Activated CD8-positive, alpha-beta memory T cell treated with anti-CD3 and anti-CD28 coated beads for 1 hour (primary cell): ENCODE measurements around the gene ZCCHC7.
"Not testable (repeated sequence)": the region's sequence is repeated elsewhere in the genome, so short reads cannot be mapped to it uniquely, and the experiment has no call there.

Source experiments
- DNase-seq, 2 donors: peaks; one replicate each; pipeline ENCODE4 v3.0.0-alpha.2; 2020; ENCODE audit warnings: low read depth in 1 of 2; ENCODE audit errors: extremely low read depth in 1 of 2

The ZCCHC7 gene

DNA sequence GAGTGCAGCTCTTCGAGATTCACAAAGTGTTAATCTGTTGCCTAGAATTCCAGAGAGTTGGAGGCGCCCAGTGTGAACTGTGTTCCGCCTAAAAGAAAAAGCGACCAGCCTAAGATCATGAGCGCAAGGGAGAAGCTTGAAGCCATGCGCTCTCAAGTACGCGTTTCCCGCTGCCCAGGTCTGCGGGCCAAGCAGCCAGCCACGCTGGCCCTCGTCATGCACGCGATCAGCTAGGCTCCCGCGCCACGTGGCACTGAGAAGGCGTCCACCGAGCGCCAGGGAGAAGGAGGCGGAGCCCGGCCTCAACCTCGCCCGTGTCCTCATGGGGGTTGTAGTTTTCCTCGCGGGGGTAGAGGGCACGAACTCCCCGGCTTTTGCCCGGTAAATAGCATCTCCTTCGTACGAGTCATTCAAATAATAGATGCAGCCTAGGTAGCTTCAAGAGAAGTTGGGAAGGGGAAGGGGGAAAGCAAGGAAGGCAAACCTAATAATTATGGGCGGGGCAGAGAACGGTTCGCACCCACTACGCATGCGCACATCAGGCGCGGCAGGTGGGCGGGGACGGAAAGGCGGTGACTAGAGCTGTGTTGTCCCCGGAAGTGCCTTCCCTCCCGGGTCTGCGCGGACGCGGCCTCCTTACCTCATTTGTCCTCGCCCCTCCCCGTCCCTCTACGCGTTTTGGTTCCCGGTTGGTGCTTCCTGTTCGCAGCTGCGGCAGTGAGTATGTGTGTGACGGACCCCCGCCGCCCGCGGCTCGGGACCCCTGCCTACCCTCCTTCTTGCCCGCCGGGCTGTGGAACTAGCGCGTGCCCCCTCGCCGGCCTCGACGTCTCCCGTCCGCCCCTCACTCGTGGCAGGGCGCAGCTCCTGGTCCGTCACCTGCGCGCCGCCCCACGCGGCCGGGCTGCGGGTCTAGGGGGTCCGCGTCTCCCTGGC, at the start of gene ZCCHC7:
ZCCHC7 (plus strand) TSS at position 668 of the 936 bp plus-strand sequence.
- peak; percentile 93 to 94 for DNase-seq

- not testable (repeated sequence) for DNase-seq
Measured at GRCh38 chr9:37074790-37075189, 45.6 kb upstream of the ZCCHC7 start.

DNA sequence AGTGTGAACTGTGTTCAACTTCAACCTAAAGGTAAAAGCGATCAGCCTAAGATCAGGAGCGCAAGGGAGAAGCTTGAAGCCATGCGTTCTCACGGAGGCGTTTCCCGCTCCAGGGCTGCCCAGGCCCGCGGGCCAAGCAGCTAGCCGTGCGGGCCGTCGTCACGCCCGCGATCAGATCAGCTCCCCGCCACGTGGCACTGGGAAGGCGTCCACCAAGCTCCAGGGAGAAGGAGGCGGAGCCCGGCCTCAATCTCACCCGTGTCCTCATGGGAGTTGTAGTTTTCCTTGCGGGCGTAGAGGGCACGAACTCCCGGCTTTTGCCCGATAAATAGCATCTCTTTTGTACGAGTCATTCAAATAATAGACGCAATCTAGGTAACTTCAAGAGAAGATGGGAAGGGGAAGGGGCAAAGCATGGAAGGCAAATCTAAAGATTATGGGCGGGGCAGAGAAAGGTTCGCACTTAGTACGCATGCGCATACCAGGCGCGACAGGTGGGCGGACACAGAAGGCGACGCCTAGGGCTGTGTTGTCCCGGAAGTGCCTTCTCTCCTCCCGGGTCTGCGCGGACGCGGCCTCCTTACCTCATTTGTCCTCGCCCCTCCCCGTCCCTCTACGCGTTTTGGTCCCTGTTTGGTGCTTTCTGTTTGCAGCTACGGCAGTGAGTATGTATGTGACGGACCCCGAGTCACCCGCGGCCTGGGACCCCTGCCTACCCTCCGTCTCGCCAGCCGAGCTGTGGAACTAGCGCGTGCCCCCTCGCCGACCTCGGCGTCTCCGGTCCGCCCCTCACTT, 40.8 kb upstream of the ZCCHC7 start:
- DNase-seq = peak; percentile 84

DNA sequence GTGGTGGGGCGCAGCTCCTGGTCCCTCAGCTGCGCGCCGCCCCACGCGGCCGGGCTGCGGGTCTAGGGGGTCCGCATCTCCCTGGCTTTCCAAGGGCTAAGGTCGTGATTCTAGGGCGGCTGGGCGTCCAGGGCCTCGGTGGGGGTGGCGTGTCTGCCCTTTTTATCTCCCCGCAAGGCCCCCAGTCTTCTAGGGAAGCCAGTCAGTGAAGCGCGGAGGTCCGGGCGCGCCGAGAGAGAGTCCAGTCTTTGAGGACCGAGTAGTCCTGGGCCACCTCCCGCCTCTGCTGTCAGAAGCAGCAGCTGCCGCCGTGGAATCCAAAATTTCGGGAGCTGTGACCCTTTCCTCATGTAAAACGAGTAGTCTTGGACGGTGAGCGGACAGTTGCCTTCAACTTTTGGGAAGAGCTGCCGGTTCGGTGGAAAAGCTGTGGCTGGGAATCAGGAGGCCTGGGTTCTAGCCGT, 40.2 kb upstream of the ZCCHC7 start:
- not testable (repeated sequence) for DNase-seq

DNA sequence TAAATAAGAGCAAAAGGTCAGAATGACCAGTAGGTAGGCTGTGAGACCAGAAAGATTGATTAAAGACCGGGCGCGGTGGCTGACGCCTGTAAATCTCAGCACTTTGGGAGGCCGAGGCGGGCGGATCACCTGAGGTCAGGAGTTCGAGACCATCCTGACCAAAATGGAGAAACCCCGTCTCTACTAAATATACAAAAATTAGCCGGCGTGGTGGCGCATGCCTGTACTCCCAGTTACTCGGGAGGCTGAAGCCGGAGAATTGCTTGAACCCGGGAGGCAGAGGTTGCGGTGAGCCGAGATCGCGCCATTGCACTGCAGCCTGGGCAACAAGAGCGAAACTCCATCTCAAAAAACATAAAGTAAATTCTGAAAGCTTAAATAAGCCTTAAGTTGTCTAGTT, 38.9 kb upstream of the ZCCHC7 start:
- DNase-seq = not testable (repeated sequence)

DNA sequence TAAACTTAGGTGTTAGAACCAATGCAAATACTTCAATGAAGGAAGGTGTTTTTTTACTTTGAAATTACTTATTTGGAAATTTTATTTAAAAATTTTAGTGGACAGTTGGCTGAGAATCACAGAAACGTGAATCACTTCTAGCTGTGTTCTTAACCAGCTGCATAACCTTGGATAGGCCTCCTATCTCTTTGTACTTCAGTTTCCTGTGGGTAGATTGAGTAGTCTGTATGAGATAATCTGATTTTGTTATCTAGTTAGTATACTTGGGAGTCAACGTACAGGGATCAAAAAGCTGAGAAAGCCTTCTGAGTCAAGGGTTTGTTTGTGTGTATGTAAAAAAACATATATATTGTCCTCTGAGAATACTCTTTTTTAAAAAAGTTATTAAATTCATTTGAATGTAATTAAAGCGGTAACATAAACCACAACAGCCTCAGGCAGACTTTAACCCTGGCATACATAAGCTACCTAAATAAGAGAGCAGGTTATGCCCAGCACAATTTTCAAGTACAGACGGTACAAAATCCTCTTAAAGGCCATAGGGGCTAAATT, 38.1 kb upstream of the ZCCHC7 start:
- no peak for DNase-seq

GRCh38 chr9:37083654-37084053, 36.7 kb upstream of the ZCCHC7 start:
- no peak for DNase-seq

GRCh38 chr9:37085233-37085632, 35.1 kb upstream of the ZCCHC7 start:
- no peak for DNase-seq

DNA sequence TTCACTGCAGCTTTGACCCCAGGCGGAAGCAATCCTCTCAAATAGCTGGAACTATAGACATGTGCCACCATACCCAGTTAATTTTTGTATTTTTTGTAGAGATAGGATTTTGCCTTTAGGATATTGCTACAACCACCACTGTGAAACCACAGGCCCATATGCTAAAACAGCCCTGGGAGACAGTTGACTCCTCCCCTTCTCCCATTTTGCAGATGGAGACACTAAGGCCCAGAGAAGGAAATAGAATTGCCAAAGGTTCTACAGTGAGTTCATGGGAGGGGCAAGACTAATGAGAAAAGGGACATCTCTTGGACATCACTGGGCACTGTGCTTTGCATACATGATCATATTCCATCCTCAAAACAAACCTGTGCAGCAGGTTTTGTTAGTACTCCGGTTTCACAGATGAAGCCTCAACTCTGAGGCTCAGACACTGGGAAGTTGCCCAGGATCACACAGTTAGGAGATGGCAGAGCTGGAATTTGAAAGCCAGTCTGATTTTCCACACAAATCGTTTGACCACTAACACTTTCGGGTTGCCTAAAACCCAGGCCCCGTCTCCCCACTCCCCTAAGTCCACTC, 27.6 kb upstream of the ZCCHC7 start:
- not testable (repeated sequence) for DNase-seq

- no peak for DNase-seq
Measured at GRCh38 chr9:37094751-37095150, 25.6 kb upstream of the ZCCHC7 start.

GRCh38 chr9:37096628-37097027, 23.7 kb upstream of the ZCCHC7 start:
- DNase-seq = no peak

DNA sequence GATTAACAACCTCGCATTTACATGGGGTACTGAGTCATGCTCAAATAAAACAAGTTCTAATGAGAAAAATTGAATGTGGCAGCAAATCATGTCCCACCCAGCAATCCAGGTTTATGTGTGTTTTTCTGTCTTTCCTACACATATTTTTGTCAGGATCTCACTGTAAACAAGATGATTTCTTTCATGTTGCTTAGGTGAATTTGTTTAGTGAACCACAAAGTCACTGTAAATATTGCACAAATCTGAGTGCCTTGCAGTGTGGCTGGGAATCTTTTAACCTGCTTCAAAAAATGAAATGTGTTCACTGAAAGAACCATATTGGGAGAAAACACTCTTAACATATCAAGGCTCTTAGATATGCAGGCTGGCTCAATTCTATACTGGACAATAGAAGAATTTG, 23.1 kb upstream of the ZCCHC7 start:
- no peak for DNase-seq

GRCh38 chr9:37100327-37100726, 20.0 kb upstream of the ZCCHC7 start:
- DNase-seq = no peak

DNA sequence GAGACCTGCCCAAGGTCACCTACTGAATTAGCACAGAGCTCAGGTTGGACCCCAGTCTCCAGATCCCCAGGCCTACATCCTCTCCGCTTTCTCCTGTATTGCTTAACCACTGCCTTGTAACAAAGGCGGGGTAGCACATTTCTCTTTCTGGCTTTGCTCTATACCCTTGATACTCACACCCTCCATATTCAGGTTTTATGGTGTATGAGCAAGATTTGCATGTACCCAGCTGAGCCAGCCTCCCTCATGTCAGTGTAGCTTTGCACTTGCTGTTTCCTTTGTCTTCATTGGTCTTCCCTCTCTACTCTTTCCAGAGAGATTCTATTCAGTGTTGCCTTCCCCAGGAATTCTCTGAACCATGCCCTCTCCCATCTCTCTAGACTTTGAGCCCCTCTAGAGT, 19.6 kb upstream of the ZCCHC7 start:
- no peak for DNase-seq

DNA sequence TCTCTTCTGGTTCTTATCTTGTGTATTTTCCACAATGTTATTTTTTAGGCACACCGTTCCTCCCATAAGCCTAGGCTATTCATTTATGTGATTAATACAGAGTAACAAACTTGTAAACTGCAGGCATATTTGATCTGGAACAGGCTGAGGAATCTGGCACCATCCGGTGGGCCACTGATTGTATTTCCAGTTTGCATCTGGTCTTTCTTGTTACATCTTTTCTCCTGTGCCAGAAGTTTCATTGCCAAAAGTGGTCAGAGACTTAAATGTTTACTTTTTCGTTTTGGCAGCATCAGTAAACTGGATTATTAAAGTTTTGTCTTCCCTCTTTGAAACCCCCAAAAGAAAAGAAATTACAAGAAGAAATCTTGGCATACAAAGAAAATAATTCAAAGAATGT, 17.9 kb upstream of the ZCCHC7 start:
- DNase-seq = no peak

DNA sequence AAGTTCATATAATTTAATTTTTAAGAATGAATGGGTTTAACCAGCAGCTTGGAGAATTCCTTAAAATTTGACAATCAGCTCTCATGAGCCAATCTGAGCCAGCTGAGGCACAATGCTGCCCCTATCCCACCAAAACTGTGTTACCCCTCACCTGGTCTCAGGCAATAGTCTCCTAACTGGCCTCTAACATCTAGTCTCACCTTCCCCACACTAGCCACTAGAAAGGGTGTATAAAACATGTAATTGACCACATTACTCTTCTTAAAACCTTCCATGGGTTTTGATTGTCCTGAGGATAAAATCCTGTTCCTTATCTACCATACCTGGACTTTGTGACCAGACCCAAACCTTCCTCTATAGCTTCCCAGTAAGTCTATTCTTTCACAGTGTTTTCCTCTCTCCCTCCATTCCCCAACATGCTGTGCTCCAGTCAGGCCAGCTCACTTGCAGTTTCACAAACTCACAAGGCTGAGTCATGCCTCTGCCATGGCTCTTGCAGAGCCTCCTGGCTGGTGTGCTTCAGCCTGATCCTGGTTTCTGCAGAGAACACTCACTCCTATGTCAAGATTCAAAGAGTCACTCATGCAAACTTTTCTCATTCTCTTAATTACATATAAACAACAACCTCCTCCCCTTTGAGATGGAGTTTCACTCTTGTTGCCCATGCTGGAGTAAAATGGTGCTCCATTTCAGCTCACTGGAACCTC, 16.0 kb upstream of the ZCCHC7 start:
- DNase-seq = no peak

DNA sequence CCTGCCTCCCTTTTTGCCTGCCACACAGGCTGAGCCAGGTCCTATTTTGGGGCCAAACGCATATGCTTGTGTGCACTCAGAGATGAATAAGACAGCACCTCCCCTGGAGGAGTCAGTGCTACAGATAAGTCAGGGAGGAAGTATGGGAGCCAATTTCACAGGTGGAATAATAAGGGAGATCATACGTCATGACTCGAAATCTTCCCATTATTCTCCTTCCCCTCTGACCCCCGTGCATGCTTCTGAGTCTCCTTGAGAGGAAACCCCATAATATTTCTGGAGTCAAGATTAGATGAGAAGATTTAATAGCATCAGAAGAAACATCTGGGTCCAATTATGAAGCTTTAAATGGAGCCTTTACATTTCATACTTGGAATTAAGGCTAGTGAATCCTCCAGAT, 15.1 kb upstream of the ZCCHC7 start:
- DNase-seq = no peak

DNA sequence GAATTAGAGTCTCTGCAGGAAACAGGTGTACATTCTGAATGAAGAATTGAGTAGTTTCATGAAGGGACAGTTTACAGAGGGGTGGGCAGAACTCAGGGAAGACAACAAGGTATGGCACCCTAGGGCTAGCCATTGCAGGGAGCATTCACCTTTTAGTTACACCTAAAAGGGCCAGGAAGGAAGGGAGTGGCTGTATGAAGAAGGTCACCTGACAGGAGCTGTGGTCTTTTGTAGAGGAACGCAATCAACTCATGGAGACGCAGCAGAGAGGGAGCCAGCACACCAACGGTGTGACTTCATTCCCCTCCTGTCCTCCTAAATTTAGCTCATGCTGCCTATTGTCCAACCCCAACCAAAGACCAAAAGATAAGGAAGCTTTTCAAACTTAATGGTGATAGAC, 12.7 kb upstream of the ZCCHC7 start:
- DNase-seq = no peak

GRCh38 chr9:37114442-37114841, 5.9 kb upstream of the ZCCHC7 start:
- not testable (repeated sequence) for DNase-seq

GRCh38 chr9:37117956-37118355, 2.4 kb upstream of the ZCCHC7 start:
- DNase-seq = no peak
